Glutamatergic neuron (in vitro differentiated cells): Measurements from ENCODE around the gene WDR59. TPM values are rescaled to one million over a fixed set of nuclear protein-coding genes. Genes with fewer than 3 reads are reported as not detected.

Source experiments
- DNase-seq: peaks from one replicate; pipeline ENCODE4 v3.0.0; 2022
- H3K27ac Mint-ChIP-seq: one replicate; pipeline ENCODE4 v1.8.0; 2020; ENCODE audit warnings: mild to moderate bottlenecking, mixed read lengths, inconsistent platforms; ENCODE audit not compliant: unreplicated experiment
- H3K27me3 Mint-ChIP-seq: one replicate; pipeline ENCODE4 v1.8.0; 2020; ENCODE audit warnings: mild to moderate bottlenecking, moderate library complexity, mixed read lengths, inconsistent platforms; ENCODE audit not compliant: unreplicated experiment
- H3K36me3 Mint-ChIP-seq: one replicate; pipeline ENCODE4 v1.8.0; 2020; ENCODE audit warnings: mild to moderate bottlenecking, mixed read lengths, inconsistent platforms; ENCODE audit not compliant: unreplicated experiment
- H3K4me1 Mint-ChIP-seq: one replicate; pipeline ENCODE4 v1.8.0; 2020; ENCODE audit warnings: mild to moderate bottlenecking, low read depth, mixed read lengths, inconsistent platforms; ENCODE audit not compliant: unreplicated experiment
- H3K4me3 Mint-ChIP-seq: one replicate; pipeline ENCODE4 v1.8.0; 2020; ENCODE audit warnings: mild to moderate bottlenecking, mixed read lengths, inconsistent platforms; ENCODE audit not compliant: unreplicated experiment
- H3K9me3 Mint-ChIP-seq: one replicate; pipeline ENCODE4 v1.8.0; 2020; ENCODE audit warnings: mild to moderate bottlenecking, moderate library complexity, mixed read lengths, inconsistent platforms; ENCODE audit not compliant: unreplicated experiment
- total RNA-seq: library from RNA; stranded (reverse); fragmentation: NEBNext Ultra II Directional; extraction: Animal tissue kit (Norgen Biotek cat#: 25700); gene quantifications from one replicate; pipeline ENCODE4 v1.2.1, GENCODE V29; 2021; ENCODE audit not compliant: unreplicated experiment
- TF ChIP-seq, protein P1 (sequence below): fragments of 200-600 bp; sonication (generic); IDR thresholded peaks from one replicate; pipeline ENCODE4 v1.5.0; 2021; ENCODE audit not compliant: partially characterized antibody, unreplicated experiment

Gene WDR59
- total RNA-seq, 1 donor from 2014 or later, result 65.9 TPM

- DNase-seq, result no peak
- H3K4me1 Mint-ChIP-seq, result no peaks in the 10 kb centered on the region
- H3K9me3 Mint-ChIP-seq, result peaks cover 3% of the 10 kb centered on the region
- H3K27ac Mint-ChIP-seq, result no peak overlapping the region
- no peaks in the 10 kb centered on the region for H3K27me3 Mint-ChIP-seq
- H3K36me3 Mint-ChIP-seq, result peaks cover 17% of the 10 kb centered on the region
- TF ChIP-seq, protein P1, sequence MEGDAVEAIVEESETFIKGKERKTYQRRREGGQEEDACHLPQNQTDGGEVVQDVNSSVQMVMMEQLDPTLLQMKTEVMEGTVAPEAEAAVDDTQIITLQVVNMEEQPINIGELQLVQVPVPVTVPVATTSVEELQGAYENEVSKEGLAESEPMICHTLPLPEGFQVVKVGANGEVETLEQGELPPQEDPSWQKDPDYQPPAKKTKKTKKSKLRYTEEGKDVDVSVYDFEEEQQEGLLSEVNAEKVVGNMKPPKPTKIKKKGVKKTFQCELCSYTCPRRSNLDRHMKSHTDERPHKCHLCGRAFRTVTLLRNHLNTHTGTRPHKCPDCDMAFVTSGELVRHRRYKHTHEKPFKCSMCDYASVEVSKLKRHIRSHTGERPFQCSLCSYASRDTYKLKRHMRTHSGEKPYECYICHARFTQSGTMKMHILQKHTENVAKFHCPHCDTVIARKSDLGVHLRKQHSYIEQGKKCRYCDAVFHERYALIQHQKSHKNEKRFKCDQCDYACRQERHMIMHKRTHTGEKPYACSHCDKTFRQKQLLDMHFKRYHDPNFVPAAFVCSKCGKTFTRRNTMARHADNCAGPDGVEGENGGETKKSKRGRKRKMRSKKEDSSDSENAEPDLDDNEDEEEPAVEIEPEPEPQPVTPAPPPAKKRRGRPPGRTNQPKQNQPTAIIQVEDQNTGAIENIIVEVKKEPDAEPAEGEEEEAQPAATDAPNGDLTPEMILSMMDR, result no peak
- H3K4me3 Mint-ChIP-seq, result no peak overlapping the region
Observed at GRCh38 chr16:75024182-75024581, 39.3 kb upstream of the WDR59 start.

- Mint-ChIP-seq H3K4me1 (no peaks in the 10 kb centered on the region), H3K4me3 (no peak overlapping the region), H3K36me3 (peaks cover 17% of the 10 kb centered on the region), H3K9me3 (peaks cover 3% of the 10 kb centered on the region), H3K27ac (no peak overlapping the region), H3K27me3 (no peaks in the 10 kb centered on the region)
- DNase-seq, result no peak
- TF ChIP-seq, protein P1, result no peak
Observed at GRCh38 chr16:75023009-75023408, 38.1 kb upstream of the WDR59 start.

DNA sequence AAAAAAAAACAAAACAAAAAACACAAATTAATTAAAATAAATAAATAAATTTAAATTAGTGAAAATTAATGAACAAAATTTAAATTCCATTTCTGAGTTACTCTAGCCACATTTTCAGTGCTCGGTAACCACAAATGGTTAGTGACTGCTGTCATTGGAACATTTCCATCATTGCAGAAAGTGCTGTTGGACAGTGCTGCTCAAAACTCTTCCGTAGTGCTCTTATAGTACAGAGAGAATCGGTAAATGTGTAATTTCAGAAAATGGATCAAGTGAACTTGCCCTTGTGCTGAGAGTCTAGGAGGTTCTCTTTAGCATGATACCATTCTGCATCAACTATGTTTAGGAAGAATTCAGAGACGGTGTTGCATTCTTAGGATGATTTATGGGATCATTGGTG, 37.6 kb upstream of the WDR59 start:
- Mint-ChIP-seq H3K4me1 (peaks cover under 1% of the 10 kb centered on the region), H3K4me3 (no peak overlapping the region), H3K27me3 (no peaks in the 10 kb centered on the region), H3K27ac (no peak overlapping the region), H3K9me3 (peaks cover 3% of the 10 kb centered on the region), H3K36me3 (peaks cover 17% of the 10 kb centered on the region)
- TF ChIP-seq, protein P1, result no peak
- no peak for DNase-seq

DNA sequence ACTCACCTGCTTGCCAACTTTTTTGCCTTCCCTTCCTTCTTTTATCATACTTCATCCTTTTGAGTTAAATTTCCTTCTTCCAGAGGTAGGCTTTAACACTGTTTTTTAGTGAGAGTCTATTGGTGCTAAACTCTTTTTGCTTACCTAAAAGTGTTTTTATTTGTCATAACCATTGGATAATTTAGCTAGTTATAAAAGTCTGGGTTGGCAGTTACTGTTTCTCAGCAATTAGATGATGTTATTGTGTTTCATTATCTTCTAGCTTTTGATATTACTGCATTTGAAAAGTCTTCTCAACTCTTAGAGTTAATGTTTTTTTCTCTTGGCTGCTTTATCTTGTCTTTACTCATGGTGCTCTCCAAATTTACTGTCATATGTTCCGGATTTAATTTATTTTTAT, 36.5 kb upstream of the WDR59 start:
- H3K4me3 Mint-ChIP-seq, result no peak overlapping the region
- peaks cover 17% of the 10 kb centered on the region for H3K36me3 Mint-ChIP-seq
- H3K4me1 Mint-ChIP-seq, result peaks cover 3% of the 10 kb centered on the region
- H3K9me3 Mint-ChIP-seq, result peaks cover 3% of the 10 kb centered on the region
- TF ChIP-seq, protein P1, result no peak
- DNase-seq, result no peak
- H3K27me3 Mint-ChIP-seq, result no peaks in the 10 kb centered on the region
- no peak overlapping the region for H3K27ac Mint-ChIP-seq

GRCh38 chr16:75019586-75019985, 34.7 kb upstream of the WDR59 start:
- no peak overlapping the region for H3K4me3 Mint-ChIP-seq
- TF ChIP-seq, protein P1, result no peak
- H3K36me3 Mint-ChIP-seq, result peaks cover 17% of the 10 kb centered on the region
- no peaks in the 10 kb centered on the region for H3K27me3 Mint-ChIP-seq
- H3K4me1 Mint-ChIP-seq, result peaks cover 3% of the 10 kb centered on the region
- H3K9me3 Mint-ChIP-seq, result peaks cover 3% of the 10 kb centered on the region
- no peak overlapping the region for H3K27ac Mint-ChIP-seq
- no peak for DNase-seq
